ENCODE measurements around the gene ANKRD66.

ANKRD66 gene

DNA sequence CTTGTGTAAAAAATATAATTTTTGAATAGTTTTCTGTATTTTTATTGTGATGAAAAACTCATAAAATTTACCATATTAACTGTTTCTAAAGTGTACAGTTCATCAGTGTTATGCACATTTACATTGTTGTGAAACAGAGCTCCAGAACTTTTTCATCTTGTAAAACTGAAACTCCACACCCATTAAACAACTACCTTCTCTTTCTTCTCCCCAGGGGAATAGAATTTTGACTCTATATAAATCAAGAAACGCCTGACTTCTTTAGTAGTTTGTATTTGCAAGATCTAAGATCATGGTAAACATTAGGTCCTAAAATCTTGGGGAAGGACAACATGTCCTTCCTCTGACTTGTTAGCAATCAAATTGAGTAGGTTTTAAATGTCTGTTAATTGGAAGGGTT, 9.1 kb downstream of the ANKRD66 start (continued):
- TF ChIP-seq OSR1 (CRISPR knock-in tag; IDR thresholded peaks at IDR 0.05): no peak
- no peak for TF ChIP-seq ZNF565 (CRISPR knock-in tag; conservative IDR thresholded peaks at IDR 0.05; ENCODE audit: low read depth)
- TF ChIP-seq ZNF8 (CRISPR knock-in tag; IDR thresholded peaks at IDR 0.05): no peak
- no peak for TF ChIP-seq RARB (CRISPR knock-in tag; IDR thresholded peaks at IDR 0.05)
- TF ChIP-seq GLIS3 (CRISPR knock-in tag; IDR thresholded peaks at IDR 0.05): no peak
- TF ChIP-seq BACH2 (CRISPR knock-in tag; IDR thresholded peaks at IDR 0.05; ENCODE audit: borderline replicate concordance): no peak

DNA sequence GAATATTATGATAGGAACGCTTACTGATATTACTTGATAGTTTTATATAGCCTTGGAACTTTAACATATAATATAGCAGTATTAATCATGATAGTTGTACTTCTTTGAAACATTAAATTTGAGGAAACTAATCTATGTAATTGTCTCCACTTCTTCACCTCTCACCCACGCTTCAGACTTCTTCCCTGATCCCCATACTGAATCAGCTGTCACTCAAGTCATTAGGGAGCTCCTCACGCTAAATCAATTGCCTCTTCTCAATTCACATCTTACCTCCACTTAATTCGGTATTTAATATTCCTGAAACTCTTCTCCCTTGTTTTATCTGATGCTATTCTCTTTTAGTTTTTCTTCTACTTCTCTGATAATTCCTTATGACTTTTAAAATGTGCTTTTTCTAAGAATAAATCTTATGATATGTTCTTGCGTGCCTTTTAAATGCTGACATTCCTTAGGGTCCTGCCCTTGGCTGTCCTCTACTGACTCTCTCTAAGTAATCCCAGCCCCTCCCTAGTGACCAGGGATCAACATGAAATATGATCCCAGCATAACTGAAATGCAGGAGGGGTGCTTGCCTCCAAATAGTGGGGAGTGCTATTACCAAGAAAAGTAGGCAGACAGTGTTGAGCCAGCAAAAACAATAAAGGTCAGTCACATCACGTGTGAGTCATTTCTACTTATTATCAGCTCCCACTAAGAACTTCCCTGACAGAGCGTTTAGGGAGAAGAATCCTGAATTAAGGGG, 9.9 kb downstream of the ANKRD66 start:
- no peak for ATAC-seq
- TF ChIP-seq BACH2 (CRISPR knock-in tag; IDR thresholded peaks at IDR 0.05; ENCODE audit: borderline replicate concordance): no peak
- TF ChIP-seq, protein P1, sequence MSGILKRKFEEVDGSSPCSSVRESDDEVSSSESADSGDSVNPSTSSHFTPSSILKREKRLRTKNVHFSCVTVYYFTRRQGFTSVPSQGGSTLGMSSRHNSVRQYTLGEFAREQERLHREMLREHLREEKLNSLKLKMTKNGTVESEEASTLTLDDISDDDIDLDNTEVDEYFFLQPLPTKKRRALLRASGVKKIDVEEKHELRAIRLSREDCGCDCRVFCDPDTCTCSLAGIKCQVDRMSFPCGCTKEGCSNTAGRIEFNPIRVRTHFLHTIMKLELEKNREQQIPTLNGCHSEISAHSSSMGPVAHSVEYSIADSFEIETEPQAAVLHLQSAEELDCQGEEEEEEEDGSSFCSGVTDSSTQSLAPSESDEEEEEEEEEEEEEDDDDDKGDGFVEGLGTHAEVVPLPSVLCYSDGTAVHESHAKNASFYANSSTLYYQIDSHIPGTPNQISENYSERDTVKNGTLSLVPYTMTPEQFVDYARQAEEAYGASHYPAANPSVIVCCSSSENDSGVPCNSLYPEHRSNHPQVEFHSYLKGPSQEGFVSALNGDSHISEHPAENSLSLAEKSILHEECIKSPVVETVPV (CRISPR knock-in tag; IDR thresholded peaks at IDR 0.05): no peak
- TF ChIP-seq, protein P2, sequence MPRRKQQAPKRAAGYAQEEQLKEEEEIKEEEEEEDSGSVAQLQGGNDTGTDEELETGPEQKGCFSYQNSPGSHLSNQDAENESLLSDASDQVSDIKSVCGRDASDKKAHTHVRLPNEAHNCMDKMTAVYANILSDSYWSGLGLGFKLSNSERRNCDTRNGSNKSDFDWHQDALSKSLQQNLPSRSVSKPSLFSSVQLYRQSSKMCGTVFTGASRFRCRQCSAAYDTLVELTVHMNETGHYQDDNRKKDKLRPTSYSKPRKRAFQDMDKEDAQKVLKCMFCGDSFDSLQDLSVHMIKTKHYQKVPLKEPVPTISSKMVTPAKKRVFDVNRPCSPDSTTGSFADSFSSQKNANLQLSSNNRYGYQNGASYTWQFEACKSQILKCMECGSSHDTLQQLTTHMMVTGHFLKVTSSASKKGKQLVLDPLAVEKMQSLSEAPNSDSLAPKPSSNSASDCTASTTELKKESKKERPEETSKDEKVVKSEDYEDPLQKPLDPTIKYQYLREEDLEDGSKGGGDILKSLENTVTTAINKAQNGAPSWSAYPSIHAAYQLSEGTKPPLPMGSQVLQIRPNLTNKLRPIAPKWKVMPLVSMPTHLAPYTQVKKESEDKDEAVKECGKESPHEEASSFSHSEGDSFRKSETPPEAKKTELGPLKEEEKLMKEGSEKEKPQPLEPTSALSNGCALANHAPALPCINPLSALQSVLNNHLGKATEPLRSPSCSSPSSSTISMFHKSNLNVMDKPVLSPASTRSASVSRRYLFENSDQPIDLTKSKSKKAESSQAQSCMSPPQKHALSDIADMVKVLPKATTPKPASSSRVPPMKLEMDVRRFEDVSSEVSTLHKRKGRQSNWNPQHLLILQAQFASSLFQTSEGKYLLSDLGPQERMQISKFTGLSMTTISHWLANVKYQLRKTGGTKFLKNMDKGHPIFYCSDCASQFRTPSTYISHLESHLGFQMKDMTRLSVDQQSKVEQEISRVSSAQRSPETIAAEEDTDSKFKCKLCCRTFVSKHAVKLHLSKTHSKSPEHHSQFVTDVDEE (CRISPR knock-in tag; IDR thresholded peaks at IDR 0.05): no peak
- no peak for TF ChIP-seq ZNF8 (CRISPR knock-in tag; IDR thresholded peaks at IDR 0.05)

DNA sequence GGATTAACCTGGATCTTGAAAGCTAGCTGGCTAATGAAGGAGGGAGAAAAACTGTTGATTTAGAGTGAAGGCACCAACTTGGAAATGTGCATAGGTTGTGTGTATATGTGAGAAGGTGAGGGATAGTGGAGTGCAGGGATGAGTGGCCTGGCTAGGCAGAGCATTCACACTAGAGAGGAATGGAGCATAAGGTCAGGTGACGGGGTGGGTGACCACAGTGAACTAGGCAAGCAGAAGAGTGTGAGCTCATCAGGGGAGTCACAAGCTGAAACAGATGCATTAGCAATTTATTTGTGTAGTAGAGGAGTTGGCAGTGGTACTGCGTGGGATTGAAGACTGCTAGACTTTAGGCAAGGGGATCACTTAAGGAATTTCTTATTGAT, 10.5 kb downstream of the ANKRD66 start:
- TF ChIP-seq ZC3H10 (CRISPR knock-in tag; IDR thresholded peaks at IDR 0.05) (no peak), ZFP3 (CRISPR knock-in tag; IDR thresholded peaks at IDR 0.05) (no peak), BACH2 (CRISPR knock-in tag; IDR thresholded peaks at IDR 0.05; ENCODE audit: borderline replicate concordance) (no peak), SNAI2 (CRISPR knock-in tag; IDR thresholded peaks at IDR 0.05) (no peak), GLIS3 (CRISPR knock-in tag; IDR thresholded peaks at IDR 0.05) (no peak), RARB (CRISPR knock-in tag; IDR thresholded peaks at IDR 0.05) (no peak), ISL1 (CRISPR knock-in tag; IDR thresholded peaks at IDR 0.05) (no peak), PPARA (CRISPR knock-in tag; IDR thresholded peaks at IDR 0.05; ENCODE audit: borderline replicate concordance) (no peak)
- TF ChIP-seq, protein P1 (CRISPR knock-in tag; IDR thresholded peaks at IDR 0.05): no peak
- TF ChIP-seq, protein P2 (CRISPR knock-in tag; IDR thresholded peaks at IDR 0.05): no peak
- TF ChIP-seq, protein P3, sequence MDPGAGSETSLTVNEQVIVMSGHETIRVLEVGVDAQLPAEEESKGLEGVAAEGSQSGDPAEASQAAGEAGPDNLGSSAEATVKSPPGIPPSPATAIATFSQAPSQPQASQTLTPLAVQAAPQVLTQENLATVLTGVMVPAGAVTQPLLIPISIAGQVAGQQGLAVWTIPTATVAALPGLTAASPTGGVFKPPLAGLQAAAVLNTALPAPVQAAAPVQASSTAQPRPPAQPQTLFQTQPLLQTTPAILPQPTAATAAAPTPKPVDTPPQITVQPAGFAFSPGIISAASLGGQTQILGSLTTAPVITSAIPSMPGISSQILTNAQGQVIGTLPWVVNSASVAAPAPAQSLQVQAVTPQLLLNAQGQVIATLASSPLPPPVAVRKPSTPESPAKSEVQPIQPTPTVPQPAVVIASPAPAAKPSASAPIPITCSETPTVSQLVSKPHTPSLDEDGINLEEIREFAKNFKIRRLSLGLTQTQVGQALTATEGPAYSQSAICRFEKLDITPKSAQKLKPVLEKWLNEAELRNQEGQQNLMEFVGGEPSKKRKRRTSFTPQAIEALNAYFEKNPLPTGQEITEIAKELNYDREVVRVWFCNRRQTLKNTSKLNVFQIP (CRISPR knock-in tag; IDR thresholded peaks at IDR 0.05; ENCODE audit: borderline replicate concordance, low read depth): no peak

DNA sequence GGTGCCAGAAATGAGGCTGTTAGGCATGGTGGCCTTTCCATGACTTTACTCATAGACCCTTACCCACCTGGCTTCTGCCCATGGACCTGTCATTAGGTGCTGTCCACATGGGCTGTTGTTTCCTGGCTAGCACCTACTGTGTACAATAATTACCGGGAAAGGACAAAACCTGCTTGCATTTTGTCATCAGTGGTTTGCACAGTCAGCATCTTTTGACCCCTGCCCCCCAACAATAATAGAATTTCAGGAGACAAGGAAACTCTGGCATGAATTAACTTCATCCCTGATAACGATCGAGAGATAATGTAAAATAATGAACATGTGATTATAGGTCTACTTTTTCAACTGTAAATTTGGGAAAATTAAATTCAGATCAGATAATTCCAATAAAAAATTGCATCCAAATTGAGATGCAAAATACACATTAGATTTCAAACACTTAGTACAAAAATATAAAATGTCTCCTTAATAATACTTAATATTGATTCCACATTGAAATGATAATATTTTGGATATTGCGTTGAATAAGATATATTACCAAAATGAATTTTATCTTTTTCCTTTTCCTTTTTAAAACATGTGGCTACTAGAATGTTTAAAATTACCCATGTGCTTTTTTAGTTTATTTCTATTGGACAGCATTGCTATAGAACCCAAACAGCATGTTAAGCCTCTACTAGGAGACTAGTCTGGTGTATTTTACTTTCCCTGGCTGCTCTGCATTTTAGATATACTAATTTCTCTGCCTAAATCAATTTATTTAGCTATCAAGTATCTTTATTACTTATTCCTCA, 12.4 kb downstream of the ANKRD66 start:
- ATAC-seq: no peak
- TF ChIP-seq ISL1 (CRISPR knock-in tag; IDR thresholded peaks at IDR 0.05): no peak
- no peak for TF ChIP-seq PPARA (CRISPR knock-in tag; IDR thresholded peaks at IDR 0.05; ENCODE audit: borderline replicate concordance)
- TF ChIP-seq, protein P4, sequence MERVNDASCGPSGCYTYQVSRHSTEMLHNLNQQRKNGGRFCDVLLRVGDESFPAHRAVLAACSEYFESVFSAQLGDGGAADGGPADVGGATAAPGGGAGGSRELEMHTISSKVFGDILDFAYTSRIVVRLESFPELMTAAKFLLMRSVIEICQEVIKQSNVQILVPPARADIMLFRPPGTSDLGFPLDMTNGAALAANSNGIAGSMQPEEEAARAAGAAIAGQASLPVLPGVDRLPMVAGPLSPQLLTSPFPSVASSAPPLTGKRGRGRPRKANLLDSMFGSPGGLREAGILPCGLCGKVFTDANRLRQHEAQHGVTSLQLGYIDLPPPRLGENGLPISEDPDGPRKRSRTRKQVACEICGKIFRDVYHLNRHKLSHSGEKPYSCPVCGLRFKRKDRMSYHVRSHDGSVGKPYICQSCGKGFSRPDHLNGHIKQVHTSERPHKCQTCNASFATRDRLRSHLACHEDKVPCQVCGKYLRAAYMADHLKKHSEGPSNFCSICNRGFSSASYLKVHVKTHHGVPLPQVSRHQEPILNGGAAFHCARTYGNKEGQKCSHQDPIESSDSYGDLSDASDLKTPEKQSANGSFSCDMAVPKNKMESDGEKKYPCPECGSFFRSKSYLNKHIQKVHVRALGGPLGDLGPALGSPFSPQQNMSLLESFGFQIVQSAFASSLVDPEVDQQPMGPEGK (CRISPR knock-in tag; IDR thresholded peaks at IDR 0.05; ENCODE audit: borderline replicate concordance): no peak
- no peak for TF ChIP-seq ZNF565 (CRISPR knock-in tag; conservative IDR thresholded peaks at IDR 0.05; ENCODE audit: low read depth)
- TF ChIP-seq ZFP3 (CRISPR knock-in tag; IDR thresholded peaks at IDR 0.05): no peak
- no peak for TF ChIP-seq TOX (CRISPR knock-in tag; IDR thresholded peaks at IDR 0.05; ENCODE audit: borderline replicate concordance)
- TF ChIP-seq ZNF8 (CRISPR knock-in tag; IDR thresholded peaks at IDR 0.05): no peak
- TF ChIP-seq, protein P3 (CRISPR knock-in tag; IDR thresholded peaks at IDR 0.05; ENCODE audit: borderline replicate concordance, low read depth): no peak
- TF ChIP-seq OSR1 (CRISPR knock-in tag; IDR thresholded peaks at IDR 0.05): no peak
- TF ChIP-seq TCF4 (CRISPR knock-in tag; IDR thresholded peaks at IDR 0.05; ENCODE audit: borderline replicate concordance): no peak
- TF ChIP-seq CSDC2 (CRISPR knock-in tag; IDR thresholded peaks at IDR 0.05): no peak

More for the DNA sequence above, 10.5 kb downstream of the ANKRD66 start:
- no peak for ATAC-seq
